SU-DHL-6 (cell line): ENCODE measurements around the gene GP9.

Source experiments
- EZH2phosphoT487 ChIP-seq: fragments of 200-600 bp; sonication (generic), shearing (Covaris generic); conservative IDR thresholded peaks from 2 replicates; pipeline ENCODE4 v1.6.1; 2018; ENCODE audit warnings: mild to moderate bottlenecking, antibody characterized with exemption, low read length, moderate library complexity, mixed read lengths
- TF ChIP-seq, protein P1 (sequence below): fragments of 200-600 bp; sonication (generic); IDR thresholded peaks from one replicate; pipeline ENCODE4 v1.5.1; 2017; ENCODE audit warnings: antibody characterized with exemption, mild to moderate bottlenecking, low read length, moderate library complexity; ENCODE audit not compliant: insufficient read depth, poor library complexity, severe bottlenecking

- TF ChIP-seq, protein P1, sequence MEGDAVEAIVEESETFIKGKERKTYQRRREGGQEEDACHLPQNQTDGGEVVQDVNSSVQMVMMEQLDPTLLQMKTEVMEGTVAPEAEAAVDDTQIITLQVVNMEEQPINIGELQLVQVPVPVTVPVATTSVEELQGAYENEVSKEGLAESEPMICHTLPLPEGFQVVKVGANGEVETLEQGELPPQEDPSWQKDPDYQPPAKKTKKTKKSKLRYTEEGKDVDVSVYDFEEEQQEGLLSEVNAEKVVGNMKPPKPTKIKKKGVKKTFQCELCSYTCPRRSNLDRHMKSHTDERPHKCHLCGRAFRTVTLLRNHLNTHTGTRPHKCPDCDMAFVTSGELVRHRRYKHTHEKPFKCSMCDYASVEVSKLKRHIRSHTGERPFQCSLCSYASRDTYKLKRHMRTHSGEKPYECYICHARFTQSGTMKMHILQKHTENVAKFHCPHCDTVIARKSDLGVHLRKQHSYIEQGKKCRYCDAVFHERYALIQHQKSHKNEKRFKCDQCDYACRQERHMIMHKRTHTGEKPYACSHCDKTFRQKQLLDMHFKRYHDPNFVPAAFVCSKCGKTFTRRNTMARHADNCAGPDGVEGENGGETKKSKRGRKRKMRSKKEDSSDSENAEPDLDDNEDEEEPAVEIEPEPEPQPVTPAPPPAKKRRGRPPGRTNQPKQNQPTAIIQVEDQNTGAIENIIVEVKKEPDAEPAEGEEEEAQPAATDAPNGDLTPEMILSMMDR: no peak
- TF ChIP-seq EZH2phosphoT487: no peak
These were observed 47.2 kb downstream of the GP9 start for GRCh38 chr3:129107793-129108192.
